Measurements from ENCODE around the gene ACOX2.

Gene ACOX2

GRCh38 chr3:58491506-58492402, 45.2 kb downstream of the ACOX2 start, which contains the start of gene KCTD6:
Gene KCTD6, plus strand, starts transcription at chr3:58492096. Its CDS starts 6,660 bp downstream, at chr3:58498756.
- TF ChIP-seq CTCF (conservative IDR thresholded peaks at IDR 0.05; ENCODE audit: low read depth, low read length) = peak; percentile 61
- peak; percentile 71 for DNase-seq (ENCODE audit: low read depth)
- peak within 1 kb of the TSS; percentile 83 for H3K4me3 ChIP-seq (ENCODE audit: low read length)

- no peak for DNase-seq (ENCODE audit: low read depth)
- no peak for TF ChIP-seq CTCF (conservative IDR thresholded peaks at IDR 0.05; ENCODE audit: low read depth, low read length)
- peak overlapping the region; percentile 49 for H3K4me3 ChIP-seq (ENCODE audit: low read length)
These were observed 46.0 kb downstream of the ACOX2 start for GRCh38 chr3:58490860-58491501.

- H3K4me3 ChIP-seq (ENCODE audit: low read length) = no peak overlapping the region
- DNase-seq (ENCODE audit: low read depth) = no peak
- no peak for TF ChIP-seq CTCF (conservative IDR thresholded peaks at IDR 0.05; ENCODE audit: low read depth, low read length)
These were observed 48.0 kb downstream of the ACOX2 start for GRCh38 chr3:58488967-58489366.

GRCh38 chr3:58487140-58487886, 49.7 kb downstream of the ACOX2 start:
- no peak overlapping the region for H3K4me3 ChIP-seq (ENCODE audit: low read length)
- DNase-seq (ENCODE audit: low read depth) = no peak
- TF ChIP-seq CTCF (conservative IDR thresholded peaks at IDR 0.05; ENCODE audit: low read depth, low read length) = no peak

- TF ChIP-seq CTCF (conservative IDR thresholded peaks at IDR 0.05; ENCODE audit: low read depth, low read length) = no peak
- no peak for DNase-seq (ENCODE audit: low read depth)
- no peak overlapping the region for H3K4me3 ChIP-seq (ENCODE audit: low read length)
These were observed 51.1 kb downstream of the ACOX2 start for GRCh38 chr3:58485801-58486435.

- DNase-seq (ENCODE audit: low read depth) = no peak
- TF ChIP-seq CTCF (conservative IDR thresholded peaks at IDR 0.05; ENCODE audit: low read depth, low read length) = no peak
- no peak overlapping the region for H3K4me3 ChIP-seq (ENCODE audit: low read length)
These were observed 52.3 kb downstream of the ACOX2 start for GRCh38 chr3:58484722-58485069.

Measured in retinal pigment epithelial cell (primary cell).